GM19468 (cell line): ENCODE results near the gene BRDT.
"Not testable (repeated sequence)": the region's sequence is repeated elsewhere in the genome, so short reads cannot be mapped to it uniquely, and the experiment has no call there.

Source experiments
- ATAC-seq: cut with Tn5 transposase; IDR thresholded peaks from one replicate; pipeline ENCODE4 v1.9.1; 2021; ENCODE audit warnings: mild to moderate bottlenecking, moderate library complexity, moderate number of reproducible peaks; ENCODE audit not compliant: unreplicated experiment; ENCODE audit errors: extremely low read depth

BRDT gene

DNA sequence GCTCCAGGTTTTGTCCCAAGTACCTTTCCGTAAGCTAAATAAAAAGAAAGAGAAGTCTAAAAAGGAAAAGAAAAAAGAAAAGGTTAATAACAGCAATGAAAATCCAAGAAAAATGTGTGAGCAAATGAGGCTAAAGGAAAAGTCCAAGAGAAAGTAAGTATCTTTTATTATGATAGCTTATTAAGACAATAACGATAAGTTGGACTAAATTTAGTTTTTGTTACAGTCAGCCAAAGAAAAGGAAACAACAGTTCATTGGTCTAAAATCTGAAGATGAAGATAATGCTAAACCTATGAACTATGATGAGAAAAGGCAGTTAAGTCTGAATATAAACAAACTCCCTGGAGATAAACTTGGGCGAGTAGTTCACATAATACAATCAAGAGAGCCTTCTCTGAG lies 31.5 kb downstream of the BRDT start:
- ATAC-seq: no peak

DNA sequence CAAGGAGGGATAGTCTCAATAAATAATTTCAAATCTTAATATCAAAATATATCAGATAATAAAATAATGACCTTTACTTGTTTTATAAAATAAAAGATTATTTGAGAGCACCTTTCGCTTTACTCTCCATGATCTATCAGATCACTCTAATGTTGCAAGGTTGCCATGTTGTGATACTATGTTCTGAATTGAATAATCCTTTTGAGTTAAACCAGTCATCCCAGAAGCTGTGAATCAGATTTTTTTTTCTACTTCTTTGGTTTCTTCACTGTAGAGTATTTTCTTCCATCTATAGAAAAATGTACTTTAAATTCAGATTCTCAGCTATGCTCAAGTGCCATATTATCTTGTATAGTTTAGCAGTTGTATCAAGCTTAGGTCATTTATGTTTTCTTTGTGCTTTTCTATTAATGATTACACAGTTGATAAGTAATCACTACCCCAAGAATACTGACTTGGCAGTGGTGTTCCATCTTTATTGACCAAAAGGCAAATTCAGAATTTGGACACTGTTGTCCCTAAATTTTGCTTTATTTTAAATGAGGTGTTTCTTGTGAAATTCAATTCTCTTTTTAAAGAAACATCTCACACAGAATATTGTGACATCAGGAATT lies 32.9 kb downstream of the BRDT start:
- ATAC-seq: no peak

DNA sequence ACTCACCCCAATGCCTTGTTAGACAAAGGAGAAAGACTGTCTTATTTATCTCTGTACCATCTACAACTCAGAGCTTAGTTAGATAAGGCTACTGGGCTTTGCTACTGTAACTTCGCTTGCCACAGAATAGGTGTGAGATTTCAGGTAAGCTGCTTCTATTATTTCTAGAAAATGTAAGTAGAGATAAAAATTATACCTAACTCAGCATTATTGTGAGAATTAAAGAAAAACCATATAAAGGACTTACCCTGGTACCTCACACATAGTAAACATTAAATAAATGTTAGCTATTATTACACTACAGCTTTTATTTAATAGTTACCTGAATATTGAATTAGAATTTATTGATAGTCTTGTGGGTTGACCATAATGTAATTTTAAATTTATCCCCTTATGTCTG lies 44.1 kb downstream of the BRDT start:
- no peak for ATAC-seq

DNA sequence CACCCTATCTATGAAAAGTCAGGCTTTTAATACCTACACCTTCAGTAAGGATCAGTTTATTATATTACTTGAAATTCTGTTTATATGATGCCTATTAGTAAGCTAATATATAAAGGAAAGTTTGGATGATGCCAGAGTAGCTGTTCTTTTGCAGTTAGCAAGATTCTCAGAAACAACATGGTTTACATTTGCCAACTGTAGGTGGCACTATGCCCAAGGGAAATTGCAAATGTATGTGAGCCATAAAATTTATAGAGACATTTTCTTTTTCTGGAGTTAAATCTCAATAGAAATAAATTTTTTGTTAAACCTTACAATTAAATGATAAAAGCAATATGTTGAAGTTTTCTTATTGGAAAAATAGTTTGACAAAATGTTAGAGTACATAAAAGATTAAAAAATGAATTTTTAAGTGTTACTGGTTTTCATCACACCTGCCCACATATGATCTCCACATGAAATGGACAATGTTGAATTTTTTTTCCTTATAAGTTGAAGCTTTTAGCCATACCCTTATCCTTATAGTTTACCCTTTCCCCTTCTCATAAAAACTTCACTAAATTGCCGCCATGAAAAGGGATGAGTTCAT lies 48.5 kb downstream of the BRDT start:
- ATAC-seq: no peak

DNA sequence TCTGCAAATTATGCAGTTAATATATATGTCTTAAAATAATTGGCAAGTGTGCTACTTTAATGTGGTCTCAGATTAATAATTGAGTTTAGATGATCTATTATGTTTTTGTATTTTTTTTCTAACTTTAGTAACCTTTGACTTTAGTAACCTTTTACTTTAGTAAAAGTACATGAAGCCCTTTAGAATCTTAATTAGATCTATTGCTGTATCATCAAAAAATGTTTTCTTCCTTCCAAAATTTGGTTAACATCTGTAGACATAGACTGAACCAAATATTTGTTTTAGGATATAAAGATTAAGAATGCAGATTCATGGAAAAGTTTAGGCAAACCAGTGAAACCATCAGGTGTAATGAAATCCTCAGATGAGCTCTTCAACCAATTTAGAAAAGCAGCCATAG lies 54.9 kb downstream of the BRDT start:
- ATAC-seq: no peak

DNA sequence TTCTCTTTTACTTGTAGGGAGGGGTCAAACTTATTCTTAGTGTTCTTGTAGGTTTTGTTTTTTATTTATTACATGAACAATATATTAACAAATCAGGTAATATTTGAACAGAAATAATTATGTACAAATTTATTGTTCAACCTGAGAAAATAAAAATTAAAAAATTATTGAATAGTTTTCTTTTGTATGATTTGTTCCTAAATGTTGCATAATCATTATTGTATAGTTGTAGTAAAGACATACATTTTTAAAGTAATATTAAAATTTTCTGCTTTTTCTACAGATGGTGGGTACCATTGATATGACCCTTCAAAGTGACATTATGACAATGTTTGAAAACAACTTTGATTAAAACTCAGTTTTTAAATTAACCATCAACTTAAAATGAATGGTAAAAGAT lies 64.7 kb downstream of the BRDT start:
- ATAC-seq: no peak

DNA sequence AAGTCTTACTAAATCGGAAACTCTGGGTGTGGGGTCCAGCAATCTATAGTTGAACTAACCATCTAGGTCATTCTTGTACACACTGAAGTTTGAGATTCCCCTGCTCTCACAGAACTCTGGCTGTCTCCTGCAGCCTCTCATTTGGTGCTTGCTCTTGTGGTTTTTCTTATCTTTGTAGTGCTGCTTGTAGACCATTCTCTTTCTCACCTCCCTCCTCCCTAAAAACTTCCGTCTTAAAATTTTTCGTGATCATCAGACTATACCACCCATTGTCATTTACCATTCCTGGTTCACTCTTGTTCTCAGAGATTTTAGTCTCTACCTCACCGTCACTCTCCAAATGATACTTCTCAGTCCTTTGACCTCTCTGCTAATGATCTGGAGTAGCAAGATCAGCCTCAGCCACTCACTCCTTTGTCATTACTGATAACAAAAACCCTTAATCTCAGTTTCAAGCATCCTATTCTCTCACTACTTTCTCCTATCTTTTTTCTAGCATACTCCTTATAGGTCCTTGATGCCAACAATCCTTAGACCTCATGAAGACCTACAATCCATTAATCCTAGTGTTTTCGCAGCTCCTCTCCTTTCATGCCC lies 67.6 kb downstream of the BRDT start:
- no peak for ATAC-seq

DNA sequence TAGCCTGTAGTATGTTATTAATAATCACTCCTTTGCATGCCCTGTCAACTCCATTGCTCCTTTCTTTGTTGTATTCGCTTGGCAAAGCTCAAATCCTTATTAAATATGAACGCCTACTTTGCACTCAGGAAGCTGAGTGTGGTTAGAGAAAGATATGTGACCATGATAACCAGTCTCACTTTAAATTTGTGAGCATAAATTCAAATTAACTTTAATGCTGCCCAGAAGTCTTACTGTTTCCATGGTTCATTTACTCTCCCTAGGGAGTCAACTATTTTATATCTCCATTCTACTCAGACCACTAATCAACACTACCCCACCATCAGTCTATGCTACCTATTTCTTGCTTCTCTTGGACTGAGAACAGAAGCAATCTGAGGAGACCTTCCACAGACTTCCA lies 68.5 kb downstream of the BRDT start:
- no peak for ATAC-seq

DNA sequence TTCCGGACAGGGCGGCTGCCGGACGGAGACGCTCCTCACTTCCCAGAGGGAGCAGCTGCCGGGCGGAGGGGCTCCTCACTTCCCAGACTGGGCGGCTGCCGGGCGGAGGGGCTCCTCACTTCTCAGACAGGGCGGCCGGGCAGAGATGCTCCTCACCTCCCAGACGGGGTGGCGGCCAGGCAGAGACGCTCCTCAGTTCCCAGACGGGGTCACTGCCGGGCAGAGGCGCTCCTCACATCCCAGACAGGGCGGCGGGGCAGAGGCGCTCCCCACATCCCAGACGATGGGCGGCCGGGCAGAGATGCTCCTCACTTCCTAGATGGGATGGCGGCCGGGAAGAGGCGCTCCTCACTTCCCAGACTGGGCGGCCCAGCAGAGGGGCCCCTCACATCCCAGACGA lies 76.8 kb downstream of the BRDT start:
- not testable (repeated sequence) for ATAC-seq

DNA sequence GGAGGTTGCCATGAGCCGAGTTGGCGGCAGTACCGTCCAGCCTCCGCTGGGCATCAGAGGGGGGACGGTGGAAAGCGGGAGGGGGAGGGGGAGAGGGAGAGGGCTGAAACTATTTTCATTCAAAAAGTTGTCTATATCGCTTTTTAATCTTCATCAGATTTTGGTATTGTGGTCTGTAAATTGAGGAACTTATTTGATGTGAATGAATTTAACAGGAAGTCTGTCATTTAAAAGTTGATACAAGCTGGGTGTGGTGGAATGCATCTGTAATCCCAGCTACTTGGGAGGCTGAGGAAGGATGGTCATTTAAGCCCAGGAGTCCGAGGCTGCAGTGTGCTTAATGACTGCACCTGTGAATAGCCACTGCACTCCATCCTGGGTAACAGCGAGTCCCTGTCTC lies 77.6 kb downstream of the BRDT start:
- no peak for ATAC-seq

DNA sequence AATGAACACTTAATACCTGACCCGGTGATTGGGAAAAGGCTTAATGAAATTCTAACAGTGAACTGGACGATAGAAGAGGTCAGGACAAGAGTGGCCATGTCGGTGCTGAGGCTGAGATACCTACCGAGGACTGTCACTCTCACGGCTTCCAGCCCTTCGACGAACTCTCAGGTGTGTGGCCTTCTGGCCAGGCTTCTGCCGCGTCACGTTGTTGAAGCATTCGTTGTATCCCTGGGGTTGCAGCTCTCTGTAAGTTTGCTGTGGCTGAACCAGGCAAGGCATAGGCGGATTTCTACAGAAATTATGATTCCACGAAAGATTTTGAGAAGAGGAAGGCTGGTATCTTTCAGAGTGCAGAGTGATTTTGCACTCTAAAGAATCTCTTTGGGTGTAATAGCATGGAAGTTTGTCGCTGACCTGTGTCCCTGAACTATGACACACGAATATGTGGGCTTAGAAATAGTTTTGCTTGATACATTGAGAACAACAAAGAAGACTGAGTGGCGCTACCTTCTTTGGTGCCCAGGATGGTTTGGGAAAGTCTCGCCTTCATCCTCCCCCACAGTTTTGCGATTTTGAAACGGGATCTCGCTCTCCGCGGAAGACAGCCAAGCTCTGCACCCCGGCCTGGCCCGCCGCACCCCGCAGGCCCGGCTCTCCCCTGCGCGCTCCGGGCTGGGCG lies 80.2 kb downstream of the BRDT start:
- no peak for ATAC-seq

DNA sequence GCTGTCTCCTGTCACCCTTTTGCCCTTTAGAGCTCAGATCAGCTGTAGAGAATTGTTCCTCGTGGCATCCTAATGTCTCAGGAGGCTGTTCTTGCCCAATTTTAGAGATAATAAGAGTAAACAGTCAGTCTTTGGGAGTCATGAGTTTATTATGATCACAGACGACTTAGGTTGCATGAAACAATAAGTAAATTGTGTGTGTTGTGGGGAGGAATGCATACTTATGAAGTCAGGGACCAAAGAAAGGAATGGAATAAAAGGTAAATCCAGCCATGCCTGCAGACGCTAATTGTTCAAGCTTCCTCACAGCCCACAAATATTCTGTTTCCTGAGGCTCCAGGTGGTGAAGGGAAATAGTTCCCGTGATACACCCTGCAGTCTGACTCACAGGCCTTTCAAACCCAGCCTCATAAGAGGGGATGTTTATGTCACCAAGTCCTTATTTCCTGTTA lies 81.5 kb downstream of the BRDT start:
- ATAC-seq: no peak

DNA sequence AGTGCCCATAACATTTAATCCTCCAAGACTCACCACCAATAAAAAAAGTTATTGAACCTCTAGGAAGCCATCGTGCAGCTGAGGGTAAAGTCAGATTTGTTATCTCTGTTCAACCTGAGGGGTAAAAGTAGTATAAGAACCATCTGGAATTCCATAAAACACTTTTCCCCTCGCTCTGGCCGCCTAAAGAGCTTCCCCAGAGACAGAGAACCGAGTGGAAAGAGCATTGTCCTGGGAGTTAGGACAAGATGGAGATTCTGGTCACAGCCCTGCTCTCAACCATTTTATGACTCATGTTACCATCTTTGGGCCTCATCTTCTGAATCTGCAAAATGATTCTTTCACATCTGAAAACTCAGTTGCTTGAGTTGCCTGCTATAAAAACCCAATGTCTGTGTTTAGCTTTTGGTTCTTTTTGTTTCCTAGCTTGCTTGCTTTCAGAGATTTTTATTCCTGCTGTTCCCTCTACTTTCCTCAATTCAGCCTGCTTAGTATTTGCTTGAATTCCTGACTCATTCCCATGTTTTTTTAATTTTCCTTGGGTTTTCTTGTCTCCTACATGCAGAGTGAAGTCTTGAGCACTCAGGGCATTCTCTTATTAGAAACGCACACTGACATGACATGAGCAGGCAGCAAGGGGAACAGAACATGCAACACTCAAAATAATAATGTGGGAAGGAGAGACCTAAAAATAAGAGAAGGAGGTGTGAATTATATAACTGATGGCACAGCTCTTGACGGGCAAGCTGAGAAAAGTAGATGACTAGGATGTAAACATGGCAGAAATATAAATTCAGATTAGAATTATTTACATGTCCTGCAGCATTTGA lies 82.3 kb downstream of the BRDT start:
- no peak for ATAC-seq

DNA sequence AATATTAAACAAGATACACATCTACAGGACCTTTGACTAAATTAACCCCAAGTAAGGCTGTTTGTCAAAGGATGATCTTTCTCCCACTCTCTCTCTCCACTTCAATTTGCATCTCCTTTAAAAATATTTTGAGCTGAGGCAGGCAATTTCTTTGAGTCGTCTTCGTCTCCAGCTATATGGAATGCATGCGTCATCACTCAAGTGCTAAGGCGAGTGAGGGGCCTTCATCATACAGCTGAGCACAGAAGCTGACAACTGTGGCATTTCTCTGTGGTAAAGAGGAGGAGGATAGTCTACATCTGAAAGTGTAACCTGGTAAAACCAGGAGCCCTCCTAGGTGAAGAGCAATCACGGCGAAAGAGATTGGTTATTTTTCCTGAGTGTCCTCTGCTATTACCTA lies 88.2 kb downstream of the BRDT start:
- ATAC-seq: no peak

DNA sequence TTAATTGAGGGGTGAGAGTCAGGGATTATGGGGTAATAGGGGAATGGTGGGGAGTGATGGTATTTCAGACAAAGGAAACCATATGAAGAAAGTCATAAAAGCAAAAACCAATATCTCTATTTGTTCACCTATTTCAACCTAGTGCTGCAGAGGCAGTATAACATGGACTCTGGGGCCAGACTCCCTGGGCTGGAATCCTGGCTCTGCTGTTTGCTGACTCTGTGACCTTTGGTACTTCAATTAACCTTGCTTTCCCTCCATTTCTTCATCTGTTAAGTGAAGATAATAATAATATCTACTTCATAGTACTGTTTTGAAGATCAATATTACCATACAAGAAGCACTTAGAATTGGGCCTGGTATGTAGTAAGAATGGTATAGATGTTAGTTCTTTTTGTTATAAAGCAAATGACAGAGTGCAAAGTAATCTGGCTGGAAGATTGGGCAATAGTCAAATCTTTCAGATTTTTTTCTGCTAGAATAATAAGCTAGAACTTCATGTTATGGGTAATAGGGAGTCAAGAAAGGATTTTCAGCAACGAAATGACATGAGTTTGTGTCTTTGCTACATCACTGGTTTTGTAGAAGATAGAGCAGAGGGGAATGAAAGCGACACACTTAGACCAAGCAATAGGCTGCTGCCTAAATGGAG lies 89.6 kb downstream of the BRDT start:
- no peak for ATAC-seq

DNA sequence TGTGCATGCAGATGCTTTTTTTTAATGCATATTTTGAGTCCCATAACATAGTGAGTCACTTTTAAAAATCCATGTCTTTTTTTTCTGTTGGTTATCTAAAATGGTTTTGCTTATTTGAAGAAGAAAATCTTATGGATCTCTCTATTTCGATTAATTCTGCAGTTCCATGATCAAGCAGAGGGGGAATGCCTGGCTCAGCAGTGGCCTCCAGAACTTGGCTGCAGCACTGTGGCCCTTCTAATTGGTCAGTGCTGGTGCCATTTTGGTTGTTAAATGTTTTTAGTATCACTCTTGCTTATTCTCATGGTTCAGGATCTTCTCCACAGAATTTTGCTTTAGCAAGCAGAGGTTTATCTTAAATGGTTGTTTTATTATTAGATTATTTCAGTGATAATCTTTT lies 91.8 kb downstream of the BRDT start:
- no peak for ATAC-seq

DNA sequence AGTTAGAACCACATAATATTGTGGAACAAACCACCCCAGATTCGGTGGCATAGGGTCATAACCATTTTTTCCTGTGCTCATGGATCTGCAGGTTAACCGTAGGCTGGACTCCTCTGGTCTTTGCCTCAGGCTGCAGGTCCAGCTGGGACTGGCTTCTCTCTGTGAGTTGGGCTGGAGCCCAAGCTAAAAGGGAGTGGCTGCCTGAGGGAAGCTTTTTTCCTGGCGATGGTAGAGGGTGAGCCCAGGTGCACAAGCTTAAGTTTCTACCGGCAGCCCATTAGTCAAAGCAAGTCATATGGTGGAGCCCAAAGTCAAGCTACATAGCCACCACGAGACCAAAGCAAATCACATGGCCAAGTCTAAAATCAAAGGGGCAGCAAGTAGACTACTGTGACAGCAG lies 94.4 kb downstream of the BRDT start:
- no peak for ATAC-seq

DNA sequence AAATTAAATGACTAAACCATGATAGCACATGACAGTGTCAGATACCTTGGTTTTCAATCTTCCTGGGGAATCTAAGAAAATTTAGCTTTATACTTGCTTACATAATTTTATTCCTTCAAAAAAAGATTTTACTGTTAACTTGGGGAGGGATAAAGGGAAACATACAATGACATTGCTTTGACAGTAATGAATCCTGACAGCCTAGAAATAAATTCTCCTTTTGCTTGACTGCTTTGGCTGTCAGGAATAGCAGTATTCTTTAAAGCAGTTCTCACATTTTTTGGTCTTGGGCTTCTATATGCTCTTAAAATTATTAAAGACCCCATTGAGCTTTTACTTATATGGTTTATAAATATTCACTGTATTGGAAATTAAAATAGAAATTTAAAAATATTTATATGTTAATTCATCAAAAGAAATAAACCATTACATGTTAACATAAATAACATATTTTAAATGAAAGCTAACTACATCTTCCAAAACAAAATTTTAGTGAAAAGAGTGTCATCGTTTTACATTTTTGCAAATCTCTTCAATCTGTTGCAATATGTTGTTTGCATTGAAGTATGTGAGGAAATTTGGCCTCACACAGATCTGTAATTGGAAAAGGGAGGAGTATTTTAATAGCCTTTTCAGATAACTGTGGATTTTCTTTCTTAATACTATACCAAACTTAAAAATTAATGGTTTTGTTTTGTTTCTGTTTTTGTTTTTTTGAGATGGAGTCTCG lies 96.7 kb downstream of the BRDT start:
- no peak for ATAC-seq

DNA sequence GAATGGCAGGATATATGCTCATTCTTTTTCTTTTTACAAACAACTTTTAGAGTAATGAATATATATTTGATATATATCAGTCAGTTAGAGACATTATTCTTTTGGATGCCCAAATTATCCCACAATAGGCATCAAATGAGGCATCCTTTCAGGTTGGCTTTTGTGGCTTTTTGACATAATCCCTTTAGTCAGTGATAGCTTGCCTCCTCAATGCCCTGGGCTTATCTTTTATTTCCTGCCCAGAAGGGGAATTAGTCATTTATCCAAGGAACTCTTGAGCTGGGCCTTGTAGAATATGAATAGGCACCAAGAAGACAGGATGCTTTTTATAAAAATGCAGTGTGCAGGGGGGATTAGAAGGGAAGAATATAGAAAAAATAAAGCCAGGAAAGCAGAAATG lies 102.7 kb downstream of the BRDT start:
- ATAC-seq: no peak
